Right kidney (tissue), 1 donor: ENCODE results near the gene KDM7A.

Experiments used
- DNase-seq: peaks from one replicate; pipeline ENCODE4 v3.0.0-alpha.2; 2016

KDM7A gene

DNA sequence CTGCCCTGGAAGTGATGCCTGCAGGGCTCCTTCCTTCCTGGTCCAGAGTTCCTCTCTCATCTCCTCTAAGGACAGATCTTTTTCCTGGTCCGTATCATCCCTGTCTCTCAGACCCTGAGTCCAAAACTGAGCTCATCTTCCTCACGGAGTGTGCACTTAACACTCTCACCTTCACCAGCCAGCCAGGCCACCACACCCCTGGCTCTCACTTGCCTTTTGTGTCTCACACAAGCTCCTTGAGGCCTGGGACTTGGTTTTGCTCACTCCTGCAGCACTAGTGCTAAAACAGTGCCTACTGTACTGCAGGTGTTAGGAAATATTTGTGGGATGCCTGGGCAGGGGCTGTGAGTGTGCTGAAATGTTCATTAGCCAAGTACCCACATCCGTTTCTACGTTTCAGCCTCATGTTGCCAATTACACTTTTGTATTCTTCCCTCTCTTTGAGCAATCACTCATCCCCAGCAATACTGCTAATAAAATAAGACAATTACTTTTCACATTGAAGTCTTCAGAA is 92.6 kb downstream of the KDM7A start:
- no peak for DNase-seq

DNA sequence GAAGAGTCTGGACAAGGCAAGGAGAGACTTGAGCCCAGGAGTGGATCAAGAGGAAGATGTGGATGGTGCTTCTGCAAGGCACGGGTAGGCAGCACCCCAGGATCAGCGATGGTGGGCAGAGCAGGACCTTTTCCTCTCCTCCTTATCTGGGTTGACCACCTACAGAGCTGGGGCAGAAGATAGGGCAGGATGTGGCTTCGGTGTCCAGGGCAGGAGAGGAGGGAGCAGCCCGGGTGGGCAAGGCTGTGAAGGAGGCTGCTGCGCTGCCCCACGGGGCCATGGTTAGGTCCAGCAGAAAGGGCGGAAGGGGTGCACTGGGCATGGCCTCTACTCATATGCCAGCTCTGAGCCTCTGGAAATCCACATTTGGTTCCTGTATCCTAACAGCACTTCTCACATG is 94.0 kb downstream of the KDM7A start:
- no peak for DNase-seq

DNA sequence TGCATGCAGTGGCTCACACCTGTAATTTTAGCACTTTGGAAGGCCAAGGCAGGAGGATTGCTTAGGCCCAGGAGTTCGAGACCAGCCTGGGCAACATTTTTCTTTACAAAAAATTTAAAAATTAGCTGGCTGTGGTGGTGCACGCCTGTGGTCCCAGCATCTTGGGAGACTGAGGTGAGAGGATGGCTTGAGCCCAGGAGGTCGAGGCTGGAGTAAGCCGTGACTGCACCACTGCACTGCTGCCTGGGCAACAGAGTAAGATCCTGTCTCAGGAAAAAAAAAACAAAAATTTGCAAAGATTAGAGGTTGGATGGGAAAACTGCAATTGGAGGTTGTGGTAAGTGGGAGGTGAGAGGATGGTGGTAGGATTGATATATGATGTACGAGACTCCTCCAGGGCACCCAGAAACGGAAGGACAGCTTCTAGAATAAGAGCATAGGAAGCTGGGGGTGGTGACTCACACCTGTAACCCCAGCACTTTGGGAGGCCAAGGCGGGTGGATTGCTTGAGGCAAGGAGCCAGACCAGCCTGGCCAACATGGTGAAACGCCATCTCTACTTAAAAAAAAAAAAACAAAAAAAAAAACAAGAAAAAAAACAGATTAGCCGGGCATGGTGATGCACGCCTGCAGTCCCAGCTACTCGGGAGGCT is 94.9 kb downstream of the KDM7A start:
- DNase-seq, result no peak

DNA sequence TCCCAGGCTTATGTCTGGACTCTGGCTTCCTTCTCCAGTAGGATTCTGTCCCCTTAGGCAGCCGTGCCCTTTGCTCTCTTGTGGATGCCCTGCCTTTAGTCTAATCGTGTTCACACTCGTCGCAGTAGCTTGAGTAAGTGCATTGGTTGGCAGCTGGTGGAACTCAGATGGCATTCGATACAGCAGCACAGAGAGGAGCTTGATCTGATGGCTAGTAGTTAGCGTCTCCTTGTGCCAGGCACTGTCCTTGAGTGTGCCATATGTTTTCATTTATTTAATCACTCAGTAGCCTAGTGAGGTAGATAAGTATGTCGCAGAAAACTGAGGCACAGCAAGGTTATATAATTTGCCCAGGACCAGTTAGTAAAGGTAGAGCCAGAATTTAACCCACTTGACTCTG is 95.9 kb downstream of the KDM7A start:
- no peak for DNase-seq

DNA sequence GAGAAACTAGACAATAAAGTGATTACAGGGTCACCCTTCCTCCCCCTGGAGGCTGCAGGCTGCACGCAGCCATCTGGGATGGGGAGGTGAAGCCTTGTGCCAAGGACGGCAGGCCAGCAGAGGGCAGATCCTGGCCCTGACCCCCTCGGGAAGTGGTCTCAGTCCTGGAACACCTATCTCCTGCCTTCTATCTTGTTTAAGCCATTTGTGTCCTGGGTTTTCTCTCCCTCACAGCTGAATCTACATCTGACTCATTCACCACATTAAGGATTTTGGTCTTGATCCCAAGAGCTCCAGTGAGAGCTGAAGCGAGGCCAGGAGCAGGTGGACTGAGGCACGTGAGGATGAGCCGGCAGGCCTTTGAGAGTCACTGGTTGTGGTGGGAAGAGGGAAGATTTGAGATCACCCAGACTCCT is 97.7 kb downstream of the KDM7A start:
- no peak for DNase-seq

DNA sequence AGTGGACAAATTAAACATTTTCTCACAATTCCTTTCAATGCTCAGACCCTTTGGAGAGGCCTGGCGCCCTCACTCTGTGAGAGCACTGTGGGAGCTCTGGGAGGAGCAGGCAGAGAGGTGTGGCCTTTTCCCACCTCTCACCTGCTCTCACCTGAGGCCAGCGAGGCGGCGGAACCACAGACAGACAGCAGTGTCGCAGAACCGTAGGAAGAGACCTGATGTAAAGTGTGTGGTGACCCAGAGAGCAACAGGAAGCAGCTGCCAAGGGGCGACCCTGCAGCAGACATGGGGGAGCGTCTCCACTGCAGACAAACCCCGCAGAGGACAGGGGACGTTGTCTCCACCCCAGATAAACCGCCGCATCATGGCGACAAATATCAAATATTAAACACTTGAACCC is 98.4 kb downstream of the KDM7A start:
- no peak for DNase-seq

DNA sequence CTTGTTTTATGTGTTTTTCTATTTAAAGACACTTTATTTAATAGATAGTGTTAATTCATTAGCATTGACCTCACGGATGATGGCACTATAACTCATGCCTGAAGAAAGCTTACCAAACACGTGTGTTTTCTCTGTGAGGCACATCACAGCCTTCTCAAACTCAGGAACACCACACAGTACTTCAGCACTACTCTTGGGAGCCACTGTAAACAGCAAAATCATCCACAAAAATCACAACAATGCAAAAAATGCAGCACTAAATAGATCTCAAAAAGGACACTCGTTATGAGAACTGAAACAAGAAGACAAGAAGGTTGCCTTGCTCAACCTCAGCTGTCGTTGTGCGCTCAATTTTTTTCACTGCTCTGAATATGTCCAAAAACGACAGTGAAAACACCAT is 102.0 kb downstream of the KDM7A start:
- no peak for DNase-seq

DNA sequence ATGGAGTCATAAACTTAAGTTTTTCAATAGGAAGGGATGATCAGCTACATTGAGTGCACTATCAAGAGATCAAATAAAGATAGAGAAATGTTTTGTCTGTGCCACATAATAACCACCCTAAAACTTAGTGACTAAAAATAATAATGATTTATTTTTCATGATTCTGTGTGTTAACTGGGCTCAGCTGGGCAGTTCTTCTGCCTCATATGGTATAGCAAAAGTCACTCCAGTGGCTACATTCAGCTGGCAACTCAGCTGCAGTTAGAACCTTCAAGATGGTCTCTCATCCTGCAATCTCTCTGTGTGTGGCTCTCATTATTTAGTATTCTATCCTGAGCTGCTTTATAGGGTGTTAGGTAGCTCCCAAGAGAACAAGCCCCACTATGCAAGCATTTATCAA is 106.2 kb downstream of the KDM7A start:
- no peak for DNase-seq

DNA sequence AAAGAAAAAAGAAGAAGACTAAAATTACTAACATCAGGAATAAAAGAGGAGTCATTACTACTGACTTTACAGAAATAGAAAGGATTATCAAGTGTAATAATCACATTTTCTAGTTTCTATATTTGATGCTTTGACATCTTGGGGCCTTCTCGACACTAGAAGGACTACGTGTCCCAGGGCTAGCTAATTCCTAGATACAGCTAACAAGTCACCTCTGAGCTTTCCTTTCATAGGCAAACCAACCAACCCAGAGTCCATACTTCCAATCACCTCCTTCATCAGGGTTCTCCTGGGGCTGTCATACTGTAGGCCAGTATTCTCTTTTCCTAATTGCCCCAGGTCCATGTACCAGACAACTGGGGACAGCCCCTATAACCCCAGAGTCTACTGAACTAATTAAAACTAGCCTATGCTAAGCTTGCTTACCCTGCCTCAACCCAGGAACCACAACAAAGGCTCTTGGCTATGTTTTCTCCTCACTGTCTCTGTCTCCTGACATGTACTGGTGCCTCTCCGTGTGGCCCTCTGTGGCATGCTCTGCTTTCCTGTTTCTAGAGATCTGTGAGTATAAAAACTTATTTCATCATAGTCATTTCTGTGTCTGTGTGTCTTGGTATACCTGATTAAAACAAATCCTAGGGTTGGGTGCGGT is 107.4 kb downstream of the KDM7A start:
- DNase-seq, result no peak

DNA sequence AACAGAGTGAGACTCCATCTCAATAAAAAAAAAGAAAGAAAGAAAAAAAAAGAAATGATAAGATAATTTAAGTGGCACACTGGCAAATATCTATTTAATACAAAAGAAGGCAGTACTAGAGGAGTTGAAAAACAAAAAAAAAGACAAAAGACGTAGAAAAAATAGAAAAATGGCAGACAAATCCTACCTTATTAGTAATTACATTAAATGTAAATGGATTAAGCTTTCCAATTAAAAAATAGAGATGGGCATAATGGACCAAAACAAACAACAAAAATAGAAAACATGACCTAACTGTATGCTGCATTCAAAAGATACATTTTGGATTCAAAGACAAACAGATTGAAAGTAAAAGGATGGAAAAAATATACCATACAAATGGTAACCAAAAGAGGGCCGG is 108.8 kb downstream of the KDM7A start:
- DNase-seq, result no peak

DNA sequence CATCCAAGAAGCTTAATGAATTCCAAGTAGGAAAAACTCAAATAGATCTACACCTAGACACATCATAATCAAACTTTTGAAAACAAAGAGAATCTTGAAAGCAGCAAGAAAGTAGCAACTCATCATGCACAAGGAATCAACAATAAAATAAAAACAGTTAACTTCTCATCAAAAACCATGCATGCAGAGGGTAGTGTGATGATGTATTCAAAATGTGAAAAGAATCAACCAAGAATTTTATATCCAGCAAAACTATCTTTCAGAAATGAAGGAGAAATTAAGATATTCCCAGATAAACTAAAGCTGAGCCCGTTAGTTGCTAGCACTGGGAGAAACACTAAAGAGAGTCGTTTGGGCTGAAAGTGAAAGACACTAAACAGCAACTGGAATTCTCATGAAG is 109.7 kb downstream of the KDM7A start:
- DNase-seq, result no peak

DNA sequence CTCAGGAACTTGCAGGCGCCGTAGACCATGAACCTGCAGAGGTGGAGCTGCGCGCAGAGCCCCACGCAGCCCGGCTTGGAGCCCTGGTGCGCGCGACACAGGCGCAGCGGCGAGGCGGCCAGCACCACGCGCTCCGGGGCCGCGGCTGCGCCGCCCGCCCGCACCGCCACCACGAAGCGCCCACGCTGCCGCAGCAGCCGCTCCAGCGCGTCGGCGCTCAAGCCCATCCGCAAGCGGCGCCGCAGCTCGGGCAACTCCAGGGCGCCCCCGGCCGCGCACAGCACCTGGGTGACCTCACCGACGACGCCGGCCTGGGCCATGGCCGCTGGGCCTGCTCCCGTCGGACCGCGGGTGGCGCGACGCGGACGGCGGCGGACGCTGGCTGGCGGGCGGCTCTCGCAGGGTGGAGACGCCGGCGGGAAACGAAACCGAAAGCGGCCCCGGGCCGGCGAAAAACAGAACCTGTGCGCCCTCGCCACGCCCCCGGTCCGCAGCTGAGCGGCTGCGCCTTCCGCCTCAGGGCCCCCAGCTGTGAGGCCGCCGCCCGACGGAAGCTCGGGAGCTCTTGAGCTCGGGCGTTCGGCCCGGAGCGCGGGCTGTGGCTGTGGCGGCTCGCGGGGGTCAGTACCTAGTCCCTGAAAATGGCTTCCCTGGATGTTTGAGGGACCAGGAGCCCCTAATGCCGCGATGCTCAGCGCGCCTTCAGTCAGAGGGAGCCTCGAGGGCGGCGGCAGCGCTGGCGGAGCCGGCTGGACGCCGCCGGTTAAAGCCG is 114.1 kb downstream of the KDM7A start, which contains the start of gene PARP12:
Gene PARP12 (minus strand): TSS at position 424 of the 772 bp plus-strand sequence. CDS start 104 bp downstream, at position 320.
- peak; percentile 90 for DNase-seq

DNA sequence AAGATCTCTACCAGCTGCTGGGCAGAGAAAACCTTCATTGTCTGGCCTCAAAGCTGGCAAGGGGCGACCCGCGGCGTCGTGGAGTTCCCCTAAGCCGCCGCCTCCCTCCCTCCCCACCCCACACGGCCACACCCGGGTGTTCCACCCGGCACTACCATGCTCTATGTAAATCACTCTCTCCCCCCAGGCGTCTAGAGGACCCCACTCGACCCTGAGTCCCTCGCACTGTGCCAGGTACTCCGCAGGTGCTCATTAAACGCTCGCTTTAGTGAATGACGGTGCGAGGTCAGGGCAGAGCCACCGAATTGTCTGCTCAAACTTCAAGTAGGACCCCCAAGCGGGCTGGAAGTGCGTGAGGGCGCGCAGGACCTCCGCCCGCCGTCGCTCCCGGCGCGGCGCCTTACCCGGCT is 114.7 kb downstream of the KDM7A start:
- DNase-seq, result peak; percentile 71

DNA sequence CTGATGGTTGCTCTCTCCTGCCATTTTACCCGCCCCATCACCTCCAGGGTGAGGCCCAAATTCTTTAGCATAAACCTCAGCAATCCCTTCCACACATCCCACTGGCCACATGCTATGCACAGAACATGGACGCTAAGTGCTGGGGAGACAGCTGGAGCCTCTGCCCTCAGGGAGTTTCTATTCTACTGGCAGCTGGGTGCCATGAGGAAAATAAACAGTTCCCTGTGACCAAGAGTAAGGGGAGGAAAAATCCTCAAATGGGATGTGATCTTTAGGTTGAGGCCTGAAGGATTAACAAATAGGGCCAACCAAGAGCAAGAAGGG is 115.2 kb downstream of the KDM7A start:
- peak; percentile 19 for DNase-seq

DNA sequence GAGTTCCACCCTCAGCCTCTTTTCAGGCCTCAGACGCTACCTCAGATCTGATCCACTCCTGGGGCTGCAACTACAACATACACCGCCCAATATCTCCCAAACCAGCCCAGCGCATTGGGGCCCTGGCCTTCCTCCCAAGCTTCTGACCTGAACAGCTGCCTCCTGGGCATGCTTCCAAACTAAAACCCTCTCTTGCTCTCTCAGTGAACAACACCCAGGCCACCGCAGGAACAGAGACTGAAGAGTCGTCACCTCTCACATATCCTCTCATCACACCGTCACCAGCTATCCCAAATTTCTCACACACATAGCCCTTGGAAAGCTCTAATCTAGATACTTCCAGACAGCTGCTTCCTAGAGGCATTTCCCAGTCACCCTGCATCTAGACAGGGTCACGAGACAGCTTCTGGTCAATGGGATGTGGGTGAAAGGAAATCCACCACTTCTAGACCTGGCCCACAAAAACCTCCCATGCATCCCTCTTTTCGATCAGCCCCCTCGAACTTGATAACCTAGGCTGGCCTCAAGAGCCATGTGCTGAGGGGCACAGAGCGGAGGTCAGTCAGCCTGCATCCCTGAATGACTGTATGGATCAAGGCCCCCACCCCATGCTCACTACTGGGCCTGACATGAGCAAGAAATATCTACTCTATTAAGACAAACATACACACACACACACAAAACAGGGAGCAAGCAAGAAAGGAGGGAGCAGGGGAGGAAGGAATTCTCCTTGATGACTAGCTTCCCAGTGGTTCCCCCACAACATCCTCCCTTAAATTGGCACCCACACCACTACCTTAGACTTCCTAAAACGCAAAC is 115.8 kb downstream of the KDM7A start:
- DNase-seq, result no peak

DNA sequence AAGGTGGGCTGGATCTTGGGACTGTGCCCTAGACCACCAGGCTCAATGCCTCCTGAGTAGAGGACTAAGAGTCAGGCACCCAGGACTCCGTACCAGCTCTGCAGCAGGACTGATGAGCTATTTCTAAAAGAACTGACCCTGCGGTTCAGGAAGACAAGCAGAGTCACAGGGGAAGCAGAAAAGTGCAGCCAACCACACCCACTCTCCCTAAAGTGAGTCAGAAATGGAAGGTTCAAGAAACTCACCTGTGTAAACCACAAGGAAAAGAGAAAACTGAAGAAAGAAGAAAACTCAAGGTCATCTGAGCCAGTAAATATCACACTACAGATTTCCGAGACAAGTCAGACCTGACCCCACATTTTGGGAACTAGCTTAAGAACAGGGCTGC is 116.5 kb downstream of the KDM7A start:
- no peak for DNase-seq

DNA sequence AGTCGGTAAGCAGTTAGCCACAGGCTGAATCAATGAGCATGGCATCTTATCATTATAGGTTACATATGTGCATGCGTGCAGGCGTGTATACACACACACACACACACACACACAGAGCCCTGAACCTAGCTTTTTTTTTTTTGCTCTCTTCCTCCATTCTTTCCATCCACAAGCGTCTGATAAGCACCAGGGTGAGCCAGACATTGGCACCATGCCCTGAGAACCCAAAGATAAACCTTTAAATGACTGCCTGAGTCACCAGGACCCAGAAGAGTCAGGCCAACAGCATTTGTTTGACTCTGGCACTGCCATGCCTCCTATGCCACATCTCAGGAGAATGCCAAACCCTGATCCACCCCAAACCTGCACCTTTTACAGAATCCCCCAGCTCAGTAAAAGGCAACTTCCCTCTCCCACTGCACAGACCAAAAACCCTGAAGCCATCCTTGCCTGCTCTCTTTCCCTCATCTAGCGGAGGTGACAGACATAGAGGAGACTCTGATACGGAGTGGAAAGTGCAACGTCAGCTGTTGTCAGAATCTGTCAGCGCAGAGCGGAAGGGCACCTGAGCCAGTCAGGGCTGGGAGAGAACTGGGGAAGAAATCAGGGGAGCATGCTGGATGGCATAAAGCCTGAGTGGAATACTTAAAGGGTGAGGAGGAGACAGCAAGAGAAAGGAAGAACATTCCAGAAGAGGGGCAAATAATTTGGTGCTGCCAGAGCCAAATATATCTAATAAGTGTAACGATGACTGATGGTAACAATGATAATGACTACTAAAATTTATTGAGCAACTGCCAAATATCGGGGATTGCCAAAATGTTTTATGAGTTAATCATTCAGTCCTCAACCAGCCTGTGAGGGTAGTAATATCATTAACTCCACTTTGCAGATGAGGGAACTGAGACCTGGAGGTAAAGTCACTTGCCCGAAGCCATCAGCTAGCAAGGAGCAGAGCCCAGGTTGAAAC is 117.2 kb downstream of the KDM7A start:
- DNase-seq, result no peak

DNA sequence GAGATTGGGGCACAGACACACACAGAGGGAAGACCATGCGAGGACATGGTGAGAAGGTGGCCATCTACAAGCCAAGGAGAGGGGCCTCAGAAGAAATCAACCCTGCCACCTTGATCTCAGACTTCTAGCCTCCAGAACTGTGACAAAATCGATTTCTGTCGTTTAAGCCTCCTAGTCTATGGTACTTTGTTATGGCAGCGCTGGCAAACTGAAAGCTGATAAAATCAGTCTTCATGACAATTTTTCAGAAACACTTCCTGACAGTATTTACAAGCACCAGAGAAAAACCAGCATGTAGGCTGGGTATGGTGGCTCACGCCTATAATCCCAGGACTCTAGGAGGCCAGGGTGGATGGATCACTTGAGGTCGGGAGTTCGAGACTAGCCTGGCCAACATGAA is 118.3 kb downstream of the KDM7A start:
- DNase-seq, result no peak

DNA sequence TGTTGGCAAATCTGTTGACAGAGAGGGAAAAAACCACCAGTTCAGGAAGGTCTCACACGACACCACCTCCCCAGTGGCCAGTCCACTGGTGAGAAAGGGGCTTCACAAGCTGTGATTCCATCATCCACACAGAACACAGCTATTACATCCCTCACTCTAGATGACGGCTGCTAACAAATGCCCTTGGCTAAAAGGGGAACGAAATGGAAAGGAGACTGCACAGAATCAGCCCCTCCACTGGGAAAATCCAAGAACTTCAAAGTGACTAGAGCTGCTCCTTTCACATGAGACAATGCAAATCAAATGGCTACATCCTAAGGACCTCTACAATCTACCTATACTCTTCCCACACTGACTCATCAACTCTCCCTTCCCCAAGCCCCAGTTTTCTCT is 119.6 kb downstream of the KDM7A start:
- DNase-seq, result no peak

DNA sequence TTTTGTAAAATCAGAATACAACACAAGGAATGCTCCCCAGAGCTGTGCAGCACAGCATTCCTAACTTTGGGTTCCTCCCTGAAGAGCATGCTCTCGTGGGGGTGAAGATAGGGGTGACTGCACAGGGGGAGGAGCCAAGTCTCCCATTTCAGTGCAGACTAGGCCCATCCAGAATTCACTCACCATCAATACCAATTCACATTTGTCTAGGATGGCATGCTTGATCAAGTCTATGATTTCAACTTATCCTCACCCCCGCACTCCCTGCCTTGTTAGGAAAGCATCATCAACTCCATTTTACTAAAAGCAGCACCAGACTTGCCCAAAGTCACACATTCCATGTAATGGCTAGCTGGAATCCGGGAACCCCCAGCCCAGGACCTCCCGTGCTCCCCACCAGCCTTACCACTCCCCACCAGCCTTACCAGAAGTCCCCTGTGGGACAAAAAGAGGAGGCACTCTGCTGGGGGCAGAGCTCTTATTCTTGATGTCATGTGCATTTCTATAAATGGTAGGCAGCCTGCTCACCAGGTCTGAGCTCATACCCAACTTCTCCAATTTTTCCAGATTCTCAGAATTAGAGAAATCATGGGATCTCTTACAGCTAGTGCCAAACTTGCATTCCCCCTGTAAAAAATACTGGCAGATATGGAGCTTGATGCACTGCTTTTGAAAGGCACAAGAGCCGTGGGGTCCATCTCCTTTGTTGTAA is 120.2 kb downstream of the KDM7A start:
- no peak for DNase-seq

DNA sequence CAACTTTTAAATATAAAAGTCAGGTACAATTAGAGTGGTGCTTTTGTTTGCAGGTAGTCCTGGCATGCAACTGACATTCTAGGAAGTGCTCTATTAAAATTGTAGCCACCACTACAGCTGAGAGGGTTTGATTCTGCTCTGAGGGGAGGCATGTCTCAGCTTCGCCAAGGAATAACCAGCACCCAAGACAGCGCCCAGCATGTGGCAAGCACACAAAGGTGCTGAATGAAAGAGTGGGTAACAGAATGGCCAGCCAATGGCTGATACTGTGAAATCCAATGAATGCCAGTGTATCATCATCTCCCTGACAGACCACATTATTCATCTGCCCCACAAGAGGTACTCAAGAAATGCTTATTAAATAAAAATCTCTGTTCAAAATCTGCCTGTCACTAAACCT is 121.0 kb downstream of the KDM7A start:
- DNase-seq, result no peak
